Amniotic epithelial cell (primary cell): ENCODE measurements around the gene UBXN4.
A peak's percentile ranks its signal among the peaks of the same experiment; 100 is the strongest.
"Not testable (repeated sequence)": the region's sequence is repeated elsewhere in the genome, so short reads cannot be mapped to it uniquely, and the experiment has no call there.

Experiments
- DNase-seq: peaks from one replicate; pipeline ENCODE4 v3.0.0-alpha.2; 2010; ENCODE audit warnings: low read depth

The UBXN4 gene

DNA sequence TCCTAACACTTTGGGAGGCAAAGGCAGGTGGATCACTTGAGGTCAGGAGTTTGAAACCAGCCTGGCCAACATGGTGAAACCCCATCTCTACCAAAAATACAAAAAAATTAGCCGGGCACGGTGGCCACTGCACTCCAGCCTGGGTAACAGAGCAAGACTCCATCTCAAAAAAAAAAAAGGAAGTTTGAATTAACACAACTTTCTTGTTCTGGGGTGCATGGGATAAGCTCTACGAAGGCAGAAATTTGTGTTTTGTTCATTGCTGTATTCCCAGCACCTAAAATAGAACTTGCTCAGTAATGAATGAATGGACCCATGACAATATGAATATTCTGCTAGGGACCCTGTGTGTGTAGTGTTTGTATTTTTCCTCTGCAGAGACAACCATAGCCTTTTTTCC lies 66.2 kb downstream of the UBXN4 start:
- not testable (repeated sequence) for DNase-seq

DNA sequence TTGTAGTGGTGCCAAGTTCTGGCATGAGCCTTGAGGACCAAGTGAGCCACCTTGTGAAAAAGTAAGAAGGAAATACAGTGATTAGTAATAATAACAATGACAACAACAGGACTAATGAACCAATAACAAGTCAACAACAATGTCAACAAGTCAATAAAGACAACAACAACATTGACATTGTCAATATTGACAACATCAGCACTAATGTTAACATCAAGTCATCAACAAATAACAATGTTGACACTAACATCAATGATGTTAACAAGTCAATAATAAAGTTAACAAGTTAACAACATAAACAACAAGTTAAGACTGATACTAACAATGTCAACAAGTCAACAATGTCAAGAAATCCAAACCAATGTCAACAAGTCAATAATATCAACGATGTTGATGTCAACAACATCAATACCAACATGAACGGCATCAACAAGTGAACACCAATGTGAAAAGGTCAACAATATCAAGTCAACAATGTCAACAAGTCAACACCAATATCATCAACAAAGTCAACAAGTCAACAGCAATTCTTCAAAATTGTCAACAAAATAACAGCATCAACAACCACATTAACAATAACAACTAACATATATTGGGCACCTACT lies 71.4 kb downstream of the UBXN4 start:
- DNase-seq: no peak

DNA sequence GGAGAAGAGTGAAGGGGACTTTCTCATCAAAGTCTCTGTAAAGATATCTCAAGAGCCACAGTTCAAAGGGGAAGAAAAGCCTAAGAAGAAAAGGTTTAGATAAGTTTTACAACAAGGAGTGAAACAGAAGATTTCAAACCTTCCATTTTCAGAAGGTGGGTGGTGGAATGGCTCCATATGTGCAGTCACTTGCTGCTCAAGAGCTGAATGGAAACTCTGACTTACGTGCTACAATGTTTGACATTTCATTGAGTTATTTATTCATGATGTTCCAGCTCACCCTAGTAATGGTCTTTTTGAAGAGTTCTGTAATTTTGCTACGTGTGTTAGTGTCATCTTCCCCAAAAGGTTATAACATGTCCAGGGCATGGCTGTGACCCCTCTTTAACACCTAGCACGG lies 73.6 kb downstream of the UBXN4 start:
- no peak for DNase-seq

DNA sequence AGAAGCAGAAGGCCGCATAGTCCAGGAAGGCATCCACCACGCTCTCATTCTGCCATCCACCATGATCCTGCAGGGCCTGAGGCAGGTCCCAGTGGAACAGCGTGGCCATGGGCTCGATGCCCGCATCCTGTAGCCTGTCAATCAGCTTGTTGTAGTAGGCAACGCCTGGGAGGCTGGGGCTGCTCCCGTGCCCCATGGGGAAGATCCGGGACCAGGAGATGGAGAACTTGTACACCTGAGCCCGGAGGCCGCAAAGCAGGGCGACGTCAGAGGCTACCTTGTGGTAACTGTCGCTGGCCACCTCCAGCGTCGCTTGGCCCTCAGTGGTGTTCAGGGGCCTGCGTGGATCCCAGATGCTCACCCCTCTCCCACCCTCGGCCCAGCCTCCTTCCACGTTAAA lies 75.8 kb downstream of the UBXN4 start:
- no peak for DNase-seq

DNA sequence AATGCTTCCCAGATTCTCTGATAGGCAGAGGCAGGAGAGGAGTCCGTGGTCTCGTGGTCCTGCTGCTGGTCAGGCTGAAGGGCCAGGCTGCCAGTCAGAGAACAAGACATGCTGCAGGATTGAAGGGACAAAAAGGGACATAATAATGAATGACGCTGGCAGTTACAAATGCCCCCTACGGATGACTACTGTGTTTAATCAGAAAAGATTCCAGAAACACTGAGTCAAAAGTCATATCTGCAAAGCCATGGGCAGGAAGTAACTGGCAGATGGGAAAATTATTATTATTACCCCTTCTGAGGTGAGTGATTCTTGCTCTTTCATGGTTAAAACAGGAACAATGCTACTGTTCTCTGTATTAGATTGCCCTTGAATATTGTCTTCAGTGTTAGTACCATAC lies 76.3 kb downstream of the UBXN4 start:
- DNase-seq: peak; percentile 17

DNA sequence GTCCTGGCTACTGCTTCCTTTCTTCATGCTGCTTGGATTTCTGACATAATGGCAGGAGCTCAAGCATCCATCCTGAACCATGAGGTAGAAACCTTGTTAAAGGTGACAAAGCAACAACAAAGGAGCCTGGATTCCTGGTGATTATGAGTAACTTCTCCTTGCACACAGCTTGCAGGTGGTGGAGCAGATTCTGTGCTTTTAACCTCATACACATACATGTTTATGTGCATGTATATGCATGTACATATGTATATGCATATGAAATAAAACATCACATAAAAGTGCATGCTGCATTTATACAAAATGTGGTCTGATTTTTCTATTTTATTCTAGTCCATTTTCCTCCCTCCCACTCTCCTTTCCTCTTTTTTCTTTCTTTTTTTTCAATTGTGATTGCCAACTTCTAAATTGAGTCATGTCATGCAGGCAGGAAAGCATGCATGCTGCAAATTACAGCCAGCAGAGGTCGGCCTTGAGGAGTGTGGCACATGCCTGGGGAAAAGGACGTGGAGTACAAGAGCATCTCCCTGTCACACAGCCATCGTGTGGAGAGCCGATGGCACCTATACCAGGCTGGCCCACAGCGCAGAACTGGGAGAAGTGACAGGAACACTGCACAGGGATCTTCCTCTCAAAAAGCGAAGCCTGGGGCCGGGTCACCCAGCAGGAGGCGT lies 77.4 kb downstream of the UBXN4 start:
- DNase-seq: peak; percentile 30

DNA sequence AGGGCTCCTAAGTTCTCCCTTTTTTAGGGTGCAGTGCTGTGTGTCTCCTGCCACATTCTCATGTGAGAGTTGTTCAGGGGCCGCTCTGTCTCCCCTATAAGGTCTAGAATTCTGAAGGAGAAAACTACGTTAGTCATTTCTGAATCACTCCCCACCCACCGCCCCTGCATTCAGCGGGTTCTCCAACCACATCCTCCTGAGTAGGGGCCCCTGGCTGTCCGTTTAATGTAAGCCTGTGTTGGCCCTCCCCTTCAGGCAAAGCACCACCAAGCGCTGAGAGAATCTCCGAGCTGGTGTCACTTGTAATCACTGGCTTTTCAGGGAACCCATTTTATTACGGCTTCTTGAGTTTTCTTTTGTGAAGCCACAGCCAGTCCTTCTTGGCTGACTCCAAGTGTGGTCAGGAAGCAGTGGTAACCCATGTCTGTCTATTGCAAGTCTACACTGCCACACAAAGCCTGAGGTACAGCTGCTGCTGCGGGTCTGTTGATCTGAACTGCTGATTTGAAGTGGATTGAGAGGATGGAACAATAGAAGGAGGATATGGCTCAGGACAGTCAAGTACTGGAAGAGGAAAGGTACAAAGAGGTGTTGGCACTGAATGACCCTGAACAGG lies 78.5 kb downstream of the UBXN4 start:
- DNase-seq: peak; percentile 35

DNA sequence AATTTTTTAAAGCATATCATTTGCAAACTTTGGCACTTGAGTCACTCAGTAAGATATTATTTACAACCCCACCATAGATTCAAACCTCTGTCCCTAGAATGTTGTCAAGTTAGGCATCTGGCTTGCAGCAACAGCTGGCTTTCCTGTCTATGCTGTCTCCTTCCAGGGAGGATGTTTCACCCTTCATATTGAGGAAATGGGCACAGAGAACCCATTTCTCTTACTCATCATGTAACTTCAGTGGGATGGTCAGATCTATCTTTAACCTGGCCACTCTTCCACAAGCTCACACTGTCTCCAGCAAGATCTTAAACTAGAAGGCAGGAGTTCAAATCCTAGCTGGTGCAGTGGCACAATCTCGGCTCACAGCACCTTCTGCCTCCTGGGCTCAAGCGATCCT lies 79.5 kb downstream of the UBXN4 start:
- DNase-seq: no peak

DNA sequence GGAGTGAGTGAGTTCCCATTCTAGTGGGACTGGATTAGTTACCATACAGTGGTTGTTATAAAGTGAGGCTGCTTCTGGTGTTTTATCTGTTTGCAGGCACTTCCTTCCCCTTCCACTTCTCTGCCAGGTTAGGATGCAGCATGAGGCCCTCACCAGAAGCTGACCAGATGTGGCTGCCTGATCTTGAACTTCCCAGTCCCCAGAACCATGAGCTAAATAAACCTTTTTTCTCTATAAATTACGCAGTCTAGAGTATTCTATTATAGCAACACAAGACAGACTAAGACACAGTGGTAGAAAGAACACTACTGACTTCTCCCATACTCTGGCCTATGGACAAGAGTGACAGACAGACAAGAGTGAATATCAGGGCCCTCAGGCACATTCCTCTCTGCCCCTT lies 81.2 kb downstream of the UBXN4 start:
- DNase-seq: no peak

DNA sequence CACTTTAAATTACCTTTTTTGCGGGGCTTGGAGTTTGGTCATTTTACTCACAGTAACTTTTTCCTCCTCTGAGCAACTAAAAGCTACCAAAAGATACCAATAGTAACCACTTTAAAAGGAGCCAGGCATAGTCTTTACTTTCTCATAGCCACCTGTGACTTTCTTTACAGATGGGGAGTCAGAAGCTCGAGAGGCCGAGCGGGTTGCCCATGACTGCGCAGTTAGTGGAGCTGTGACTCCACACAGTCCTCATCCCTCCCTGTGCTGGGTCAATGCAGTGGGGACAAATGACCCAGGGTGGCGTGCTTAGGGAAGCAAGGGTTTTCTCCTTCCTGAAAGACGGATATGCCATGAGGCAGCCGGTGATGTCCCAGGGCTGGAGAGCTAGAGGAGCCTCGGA lies 83.5 kb downstream of the UBXN4 start:
- DNase-seq: no peak

DNA sequence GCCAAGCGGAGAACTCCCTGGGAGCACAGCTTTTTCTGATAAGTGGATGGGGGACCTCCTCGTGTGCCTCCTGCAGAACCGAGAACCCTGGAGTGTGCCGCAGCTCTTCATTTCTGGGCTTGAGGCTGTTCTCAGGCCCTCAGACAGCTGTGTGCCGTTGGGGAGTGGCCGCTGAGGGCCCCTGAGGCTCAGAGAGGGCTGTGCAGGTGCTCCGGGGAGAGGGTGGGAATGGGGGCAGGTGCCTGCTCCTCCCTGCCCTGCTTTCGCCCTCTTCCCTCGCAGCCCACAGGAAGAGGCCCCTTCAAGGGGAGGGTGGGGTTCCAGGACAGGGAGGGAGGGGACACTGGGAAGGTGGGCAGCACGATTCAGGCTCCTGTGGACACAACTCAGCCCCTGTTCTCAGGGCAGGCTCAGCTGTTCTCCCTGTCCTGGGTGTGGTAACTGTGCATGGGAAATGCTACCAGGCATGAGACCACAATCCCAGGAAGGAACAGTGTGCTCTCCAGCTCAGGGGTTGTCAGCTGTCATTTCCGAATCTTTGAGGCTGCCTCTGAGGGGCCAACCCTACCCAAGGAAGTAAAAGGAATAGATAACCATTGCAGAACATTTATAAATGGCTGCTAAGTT lies 84.0 kb downstream of the UBXN4 start:
- DNase-seq: no peak

DNA sequence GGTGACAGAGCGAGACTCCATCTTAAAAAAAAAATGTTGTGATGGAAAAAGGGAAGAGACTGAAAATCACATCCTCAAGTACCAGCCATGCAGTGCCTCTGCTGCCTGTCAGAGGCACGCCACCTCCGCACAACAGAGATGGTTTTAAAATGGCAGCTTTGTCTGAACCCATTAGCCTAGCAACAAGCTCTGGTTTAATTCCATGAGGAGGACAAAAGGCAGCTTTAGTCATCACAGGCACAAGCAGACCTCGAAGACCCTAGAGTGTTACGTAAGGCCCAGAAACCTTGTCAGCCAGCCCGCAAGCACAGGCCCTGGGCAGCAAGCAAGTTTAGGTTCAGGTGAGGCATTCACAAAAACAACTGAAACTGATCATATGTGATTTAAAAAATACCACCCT lies 84.9 kb downstream of the UBXN4 start:
- DNase-seq: no peak

DNA sequence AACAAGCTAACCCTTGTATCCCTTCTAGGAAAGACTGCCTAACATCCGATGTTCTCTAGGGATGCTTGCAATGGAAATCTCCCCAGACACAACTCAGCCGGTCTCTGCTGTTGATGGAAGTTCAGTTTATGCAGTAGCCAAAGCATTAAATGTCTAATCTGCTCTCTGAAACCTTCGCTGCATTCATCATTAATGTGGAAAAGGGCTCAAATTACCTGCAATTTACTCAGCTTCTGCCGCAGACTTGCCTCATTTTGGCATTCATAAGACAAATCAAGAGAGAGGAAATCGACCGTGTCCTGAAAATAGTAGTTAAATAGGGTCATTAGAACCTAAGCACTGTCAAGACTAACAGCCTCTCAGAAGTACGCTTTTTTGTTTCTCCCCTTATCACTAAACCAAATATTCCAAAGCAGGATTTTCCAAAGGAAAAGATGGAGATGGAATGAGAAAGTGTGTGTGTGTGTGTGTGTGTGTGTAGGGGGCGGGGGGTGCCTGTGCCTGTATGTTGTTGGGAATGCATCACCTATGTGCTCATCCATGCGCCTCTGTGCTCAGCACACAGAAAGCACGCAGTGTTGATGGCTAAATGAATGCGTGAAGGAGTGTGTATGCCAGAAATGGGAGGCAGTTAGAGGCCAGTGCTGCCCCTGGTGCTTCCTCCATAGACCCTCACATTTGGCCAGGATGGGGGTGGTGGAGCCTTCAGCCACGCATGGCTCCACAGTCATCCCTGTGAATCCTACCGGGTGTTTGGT lies 87.9 kb downstream of the UBXN4 start:
- DNase-seq: no peak

DNA sequence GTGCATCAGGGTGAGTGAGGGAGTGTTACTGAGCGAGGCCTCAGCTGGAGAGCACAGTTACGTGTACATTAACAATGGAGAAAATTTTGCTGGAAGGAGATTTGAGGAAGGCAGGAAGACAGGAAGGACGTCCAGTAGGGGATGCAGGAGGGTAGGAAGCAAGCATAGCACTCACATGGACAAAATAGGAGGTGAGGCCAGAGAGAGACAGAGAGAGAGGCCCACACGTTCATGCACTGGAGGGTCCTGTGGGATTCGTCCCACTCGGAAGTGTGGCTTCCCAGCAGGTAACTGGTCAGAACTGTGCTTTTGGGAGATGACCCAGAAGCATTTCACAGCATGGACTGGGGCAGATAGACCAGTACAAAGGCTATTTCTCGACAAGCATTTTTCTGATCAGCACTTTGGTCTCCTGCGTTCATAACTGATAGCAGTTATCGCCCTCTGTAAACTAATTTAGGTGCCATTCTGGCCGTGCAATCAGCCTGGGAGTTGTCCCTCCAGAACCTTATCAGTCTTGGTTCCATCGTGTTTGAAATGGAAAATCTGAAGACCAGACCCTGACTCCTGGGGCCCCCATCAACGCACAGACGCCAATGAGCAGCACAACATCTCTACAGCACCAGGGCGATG lies 89.6 kb downstream of the UBXN4 start:
- no peak for DNase-seq

DNA sequence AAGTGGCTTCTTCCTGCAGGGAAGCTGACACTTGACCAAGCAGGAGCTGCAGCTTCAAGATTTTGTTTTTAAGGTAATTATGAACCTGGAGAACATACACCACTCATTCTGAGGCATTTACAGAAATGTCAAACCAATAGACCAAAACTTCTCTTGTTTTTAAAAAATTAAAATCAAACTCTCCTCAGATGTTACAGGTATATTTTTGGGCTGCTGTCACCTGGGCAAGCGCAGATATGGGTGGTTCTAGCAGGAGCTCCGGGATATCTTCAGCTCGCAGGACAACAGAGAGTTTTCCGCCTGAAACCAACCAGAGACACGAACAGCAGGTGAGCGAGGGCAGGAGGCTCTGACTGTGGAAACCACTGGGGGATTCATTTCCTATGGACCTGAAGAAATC lies 91.2 kb downstream of the UBXN4 start:
- DNase-seq: no peak
